ENCODE measurements around the gene MUC20. TPM values are rescaled to one million over a fixed set of nuclear protein-coding genes. Genes with fewer than 3 reads are reported as not detected.

Gene MUC20
- total RNA-seq, 1 donor, result 0.36 TPM

DNA sequence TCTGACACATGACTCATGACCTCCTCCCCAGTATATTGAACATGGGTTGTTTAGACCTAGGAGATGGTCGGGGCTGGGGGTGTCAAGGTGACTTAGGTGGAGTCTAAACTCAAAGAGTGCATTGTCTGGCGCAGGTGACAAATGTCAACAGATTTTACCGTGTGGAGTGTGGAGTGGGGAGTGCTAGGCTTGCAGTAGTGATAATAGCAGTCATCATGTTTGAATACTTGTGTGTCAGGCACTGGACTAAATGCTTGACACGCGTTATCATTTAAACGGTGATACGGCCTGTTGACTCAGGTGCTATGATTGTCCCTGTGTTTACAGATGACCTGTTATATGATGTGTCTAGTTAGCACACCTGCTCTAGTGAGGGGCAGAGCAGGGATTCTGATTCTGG lies 30.8 kb downstream of the MUC20 start:
- H3K4me3 ChIP-seq (ENCODE audit: insufficient read depth, low read length), result no peak overlapping the region
- H3K9me3 ChIP-seq (ENCODE audit: low read depth, low read length), result no peaks in the 10 kb centered on the region
- TF ChIP-seq, protein P1, sequence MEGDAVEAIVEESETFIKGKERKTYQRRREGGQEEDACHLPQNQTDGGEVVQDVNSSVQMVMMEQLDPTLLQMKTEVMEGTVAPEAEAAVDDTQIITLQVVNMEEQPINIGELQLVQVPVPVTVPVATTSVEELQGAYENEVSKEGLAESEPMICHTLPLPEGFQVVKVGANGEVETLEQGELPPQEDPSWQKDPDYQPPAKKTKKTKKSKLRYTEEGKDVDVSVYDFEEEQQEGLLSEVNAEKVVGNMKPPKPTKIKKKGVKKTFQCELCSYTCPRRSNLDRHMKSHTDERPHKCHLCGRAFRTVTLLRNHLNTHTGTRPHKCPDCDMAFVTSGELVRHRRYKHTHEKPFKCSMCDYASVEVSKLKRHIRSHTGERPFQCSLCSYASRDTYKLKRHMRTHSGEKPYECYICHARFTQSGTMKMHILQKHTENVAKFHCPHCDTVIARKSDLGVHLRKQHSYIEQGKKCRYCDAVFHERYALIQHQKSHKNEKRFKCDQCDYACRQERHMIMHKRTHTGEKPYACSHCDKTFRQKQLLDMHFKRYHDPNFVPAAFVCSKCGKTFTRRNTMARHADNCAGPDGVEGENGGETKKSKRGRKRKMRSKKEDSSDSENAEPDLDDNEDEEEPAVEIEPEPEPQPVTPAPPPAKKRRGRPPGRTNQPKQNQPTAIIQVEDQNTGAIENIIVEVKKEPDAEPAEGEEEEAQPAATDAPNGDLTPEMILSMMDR (IDR thresholded peaks at IDR 0.05; ENCODE audit: extremely low read depth, low read depth, low read length), result no peak
- no peaks in the 10 kb centered on the region for H3K4me1 ChIP-seq (ENCODE audit: insufficient read depth, low read length)
- no peak overlapping the region for H2AFZ ChIP-seq (ENCODE audit: low read length)
- no peaks in the 10 kb centered on the region for H3K36me3 ChIP-seq (ENCODE audit: insufficient read depth, low read length)
- H3K27me3 ChIP-seq (ENCODE audit: insufficient read depth, low read length), result peaks cover 17% of the 10 kb centered on the region
- DNase-seq (ENCODE audit: insufficient read length, low spot score, missing footprints), result peak; percentile 65
- H3K4me2 ChIP-seq (ENCODE audit: insufficient read depth, low read length), result no peak overlapping the region
- H3K79me2 ChIP-seq (ENCODE audit: insufficient read depth, low read length), result no peaks in the 10 kb centered on the region
- no peaks in the 10 kb centered on the region for H4K20me1 ChIP-seq (ENCODE audit: insufficient read depth, low read length)
- no peak overlapping the region for H3K27ac ChIP-seq (ENCODE audit: low read depth, low read length)

DNA sequence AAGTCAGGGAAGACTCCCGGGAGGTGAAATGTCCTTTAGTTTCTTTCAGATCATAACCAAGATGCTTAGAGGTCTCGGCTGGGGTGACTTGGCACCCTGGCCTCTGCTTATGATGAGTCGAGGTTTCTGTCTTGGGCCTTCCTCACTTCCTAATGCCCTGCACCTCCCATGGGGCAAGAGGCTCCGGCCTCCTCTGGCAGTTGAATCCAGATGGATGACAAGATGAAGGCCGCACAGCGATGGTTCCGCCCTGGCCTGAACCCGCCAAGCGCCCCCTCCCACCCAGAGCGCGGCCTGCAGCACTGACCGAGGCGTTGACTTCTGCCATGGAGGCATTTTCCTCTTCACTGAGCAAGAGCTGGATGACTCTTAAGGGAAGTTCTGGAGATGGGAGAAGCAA lies 31.3 kb downstream of the MUC20 start:
- no peak overlapping the region for H3K4me3 ChIP-seq (ENCODE audit: insufficient read depth, low read length)
- no peaks in the 10 kb centered on the region for H3K79me2 ChIP-seq (ENCODE audit: insufficient read depth, low read length)
- no peak overlapping the region for H3K27ac ChIP-seq (ENCODE audit: low read depth, low read length)
- peaks cover 13% of the 10 kb centered on the region for H3K27me3 ChIP-seq (ENCODE audit: insufficient read depth, low read length)
- H3K36me3 ChIP-seq (ENCODE audit: insufficient read depth, low read length), result no peaks in the 10 kb centered on the region
- H2AFZ ChIP-seq (ENCODE audit: low read length), result no peak overlapping the region
- no peaks in the 10 kb centered on the region for H3K4me1 ChIP-seq (ENCODE audit: insufficient read depth, low read length)
- no peaks in the 10 kb centered on the region for H4K20me1 ChIP-seq (ENCODE audit: insufficient read depth, low read length)
- no peaks in the 10 kb centered on the region for H3K9me3 ChIP-seq (ENCODE audit: low read depth, low read length)
- no peak overlapping the region for H3K4me2 ChIP-seq (ENCODE audit: insufficient read depth, low read length)
- peak; percentile 43 for DNase-seq (ENCODE audit: insufficient read length, low spot score, missing footprints)
- TF ChIP-seq, protein P1 (IDR thresholded peaks at IDR 0.05; ENCODE audit: extremely low read depth, low read depth, low read length), result no peak

DNA sequence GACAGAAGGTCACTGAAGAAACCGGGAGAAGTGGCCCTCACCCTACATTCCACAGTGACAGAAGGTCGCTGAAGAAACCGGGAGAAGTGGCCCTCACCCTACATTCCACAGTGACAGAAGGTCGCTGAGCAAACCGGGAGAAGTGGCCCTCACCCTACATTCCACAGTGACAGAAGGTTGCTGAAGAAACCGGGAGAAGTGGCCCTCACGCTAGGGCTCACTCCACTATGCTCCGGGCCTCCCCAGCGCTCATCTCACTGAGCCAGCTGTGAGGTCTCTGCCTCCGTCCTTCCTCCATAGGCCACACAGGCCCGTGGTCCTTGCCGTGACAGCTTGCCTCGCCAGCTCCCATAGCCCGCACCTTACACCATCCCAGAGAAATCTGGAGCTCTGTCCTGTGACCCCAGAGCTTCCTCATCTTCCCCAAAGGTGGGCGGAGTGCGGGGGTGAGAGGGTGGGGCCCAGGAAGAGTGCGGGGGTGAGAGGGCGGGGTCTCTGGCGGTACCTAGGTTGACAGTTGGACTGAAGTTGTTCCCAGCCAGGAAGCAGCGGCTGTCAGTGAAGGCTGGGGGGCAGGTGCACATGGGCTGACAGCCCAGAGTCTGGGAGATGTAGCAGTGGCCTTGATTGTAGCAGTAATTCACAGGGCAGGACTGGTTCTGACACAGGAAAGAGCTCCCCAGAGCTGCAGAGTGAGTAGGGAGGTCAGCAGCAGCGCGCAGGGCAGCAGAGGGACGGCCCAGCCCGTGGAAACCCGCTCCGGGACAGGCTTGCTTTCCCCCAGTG lies 32.0 kb downstream of the MUC20 start:
- no peaks in the 10 kb centered on the region for H3K79me2 ChIP-seq (ENCODE audit: insufficient read depth, low read length)
- no peaks in the 10 kb centered on the region for H4K20me1 ChIP-seq (ENCODE audit: insufficient read depth, low read length)
- no peak overlapping the region for H2AFZ ChIP-seq (ENCODE audit: low read length)
- no peak overlapping the region for H3K4me3 ChIP-seq (ENCODE audit: insufficient read depth, low read length)
- H3K4me2 ChIP-seq (ENCODE audit: insufficient read depth, low read length), result no peak overlapping the region
- H3K27ac ChIP-seq (ENCODE audit: low read depth, low read length), result no peak overlapping the region
- H3K4me1 ChIP-seq (ENCODE audit: insufficient read depth, low read length), result no peaks in the 10 kb centered on the region
- H3K36me3 ChIP-seq (ENCODE audit: insufficient read depth, low read length), result no peaks in the 10 kb centered on the region
- H3K9me3 ChIP-seq (ENCODE audit: low read depth, low read length), result no peaks in the 10 kb centered on the region
- H3K27me3 ChIP-seq (ENCODE audit: insufficient read depth, low read length), result peaks cover 17% of the 10 kb centered on the region
- TF ChIP-seq, protein P1 (IDR thresholded peaks at IDR 0.05; ENCODE audit: extremely low read depth, low read depth, low read length), result no peak
- peak; percentile 77 for DNase-seq (ENCODE audit: insufficient read length, low spot score, missing footprints)

DNA sequence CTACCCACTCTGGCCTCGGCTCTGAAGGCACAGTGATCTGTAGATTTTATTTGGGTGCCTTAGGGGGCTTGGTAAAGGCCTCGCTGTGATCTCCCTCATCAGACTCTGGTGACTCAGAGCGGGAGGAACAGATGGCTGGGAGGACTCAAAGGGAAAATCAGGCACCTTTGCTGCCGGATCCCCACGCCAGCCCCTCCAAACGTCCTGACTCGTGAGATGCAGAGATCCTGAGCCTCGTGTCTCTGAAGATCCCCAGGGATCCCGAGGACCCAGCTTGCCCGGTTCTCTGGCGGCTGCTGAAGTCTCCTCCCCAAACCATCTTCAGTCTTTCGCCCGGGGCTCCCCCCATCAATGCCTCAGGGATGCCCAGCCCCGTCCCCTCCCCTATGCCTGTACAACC lies 32.8 kb downstream of the MUC20 start:
- no peaks in the 10 kb centered on the region for H3K36me3 ChIP-seq (ENCODE audit: insufficient read depth, low read length)
- no peaks in the 10 kb centered on the region for H4K20me1 ChIP-seq (ENCODE audit: insufficient read depth, low read length)

More for the DNA sequence above, 32.8 kb downstream of the MUC20 start:
- Histone ChIP-seq H3K27ac (ENCODE audit: low read depth, low read length) (no peak overlapping the region), H3K4me2 (ENCODE audit: insufficient read depth, low read length) (no peak overlapping the region), H3K79me2 (ENCODE audit: insufficient read depth, low read length) (no peaks in the 10 kb centered on the region), H3K27me3 (ENCODE audit: insufficient read depth, low read length) (peaks cover 21% of the 10 kb centered on the region), H3K4me1 (ENCODE audit: insufficient read depth, low read length) (no peaks in the 10 kb centered on the region), H2AFZ (ENCODE audit: low read length) (no peak overlapping the region), H3K9me3 (ENCODE audit: low read depth, low read length) (no peaks in the 10 kb centered on the region), H3K4me3 (ENCODE audit: insufficient read depth, low read length) (no peak overlapping the region)
- peak; percentile 58 for DNase-seq (ENCODE audit: insufficient read length, low spot score, missing footprints)
- TF ChIP-seq, protein P1 (IDR thresholded peaks at IDR 0.05; ENCODE audit: extremely low read depth, low read depth, low read length), result no peak
